NCI-H1694 (cell line): ENCODE measurements around the gene RCAN1.

Experiments used
- DNase-seq: peaks from one replicate; lab custom pipeline; 2025; lab: John Stamatoyannopoulos, UW

The RCAN1 gene

DNA sequence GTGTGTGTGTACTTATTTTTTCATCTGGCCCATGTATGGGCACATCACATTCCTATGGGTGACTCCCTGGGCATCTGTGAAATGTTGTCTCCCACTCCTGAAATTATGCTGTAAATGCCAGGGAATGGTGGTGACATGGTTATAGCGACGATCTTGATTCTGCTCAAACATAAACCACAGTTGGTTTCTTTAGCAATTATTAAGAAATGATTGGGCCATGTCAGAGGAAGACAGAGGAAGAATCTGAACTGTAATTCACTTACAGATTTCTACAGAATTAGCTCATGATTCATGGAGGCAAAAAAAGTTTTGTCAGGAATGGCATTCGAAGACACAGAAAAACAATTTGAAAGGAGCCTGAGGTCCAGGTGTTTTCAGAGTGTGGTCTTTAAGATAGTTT is 77.1 kb downstream of the RCAN1 start:
- no peak for DNase-seq

- DNase-seq = no peak
Measured at GRCh38 chr21:34536820-34537219, 78.1 kb downstream of the RCAN1 start.

DNA sequence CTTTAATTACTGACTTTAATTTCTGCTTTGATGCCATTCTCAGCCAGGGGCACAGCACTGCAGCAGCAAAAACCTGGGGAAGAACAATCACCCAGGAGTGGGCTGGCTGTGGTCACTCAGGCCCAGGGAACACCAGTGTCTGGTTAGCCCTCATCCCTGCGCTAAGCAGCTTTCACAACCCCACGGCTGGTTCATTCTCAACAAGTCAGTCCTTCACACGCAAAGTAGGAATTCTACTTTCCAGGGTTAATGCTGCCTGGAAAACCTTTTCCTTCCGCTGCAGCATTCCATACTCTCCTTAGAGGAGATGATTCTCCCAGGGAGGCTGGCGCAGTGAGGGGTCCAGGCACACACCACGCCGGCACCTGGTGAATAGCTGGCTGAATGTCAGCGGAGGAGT is 78.6 kb downstream of the RCAN1 start:
- no peak for DNase-seq

DNA sequence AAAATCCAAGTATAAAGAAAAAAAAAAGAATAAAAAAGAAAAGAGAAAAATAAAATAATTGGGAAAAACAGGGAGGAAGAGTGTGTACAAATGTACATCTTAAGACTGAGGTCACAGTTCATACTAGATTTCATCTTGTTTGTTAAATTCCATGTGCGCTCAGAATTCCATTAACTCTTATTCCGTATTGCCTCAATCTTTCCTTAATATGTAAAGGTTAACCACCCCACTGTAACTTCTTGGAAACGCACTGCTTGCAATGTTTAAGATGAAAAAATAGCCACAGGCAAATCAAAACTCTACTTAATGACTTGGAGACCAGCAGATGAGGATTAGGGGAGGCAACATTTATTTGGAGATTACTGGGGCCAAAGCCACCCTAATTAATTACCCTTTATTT is 79.0 kb downstream of the RCAN1 start:
- no peak for DNase-seq

GRCh38 chr21:34534522-34534921 is 80.4 kb downstream of the RCAN1 start:
- no peak for DNase-seq

GRCh38 chr21:34533938-34534337 is 81.0 kb downstream of the RCAN1 start:
- DNase-seq = no peak

GRCh38 chr21:34531399-34531798 is 83.5 kb downstream of the RCAN1 start:
- DNase-seq = no peak

GRCh38 chr21:34530261-34530660 is 84.7 kb downstream of the RCAN1 start:
- DNase-seq = no peak

DNA sequence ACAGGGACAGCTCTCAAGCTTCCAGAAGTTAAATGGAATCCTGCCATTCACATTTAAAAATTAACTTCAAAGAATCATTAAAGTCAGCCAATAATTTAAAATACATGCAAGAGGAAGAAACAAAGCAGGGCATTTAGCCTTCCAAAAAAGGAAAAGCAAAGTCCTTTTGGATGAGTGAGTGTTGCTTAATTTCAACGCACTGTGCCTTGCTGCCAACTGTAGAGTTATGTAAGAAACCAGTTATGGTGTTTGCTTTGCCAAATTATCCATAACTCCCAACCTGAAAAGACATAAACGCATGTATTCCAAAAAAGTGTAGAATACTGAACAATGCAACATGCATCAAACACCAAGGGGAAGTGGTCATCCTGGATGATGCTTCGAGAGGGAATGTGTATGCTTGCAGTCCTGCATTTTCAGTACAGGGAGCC is 86.8 kb downstream of the RCAN1 start:
- no peak for DNase-seq

DNA sequence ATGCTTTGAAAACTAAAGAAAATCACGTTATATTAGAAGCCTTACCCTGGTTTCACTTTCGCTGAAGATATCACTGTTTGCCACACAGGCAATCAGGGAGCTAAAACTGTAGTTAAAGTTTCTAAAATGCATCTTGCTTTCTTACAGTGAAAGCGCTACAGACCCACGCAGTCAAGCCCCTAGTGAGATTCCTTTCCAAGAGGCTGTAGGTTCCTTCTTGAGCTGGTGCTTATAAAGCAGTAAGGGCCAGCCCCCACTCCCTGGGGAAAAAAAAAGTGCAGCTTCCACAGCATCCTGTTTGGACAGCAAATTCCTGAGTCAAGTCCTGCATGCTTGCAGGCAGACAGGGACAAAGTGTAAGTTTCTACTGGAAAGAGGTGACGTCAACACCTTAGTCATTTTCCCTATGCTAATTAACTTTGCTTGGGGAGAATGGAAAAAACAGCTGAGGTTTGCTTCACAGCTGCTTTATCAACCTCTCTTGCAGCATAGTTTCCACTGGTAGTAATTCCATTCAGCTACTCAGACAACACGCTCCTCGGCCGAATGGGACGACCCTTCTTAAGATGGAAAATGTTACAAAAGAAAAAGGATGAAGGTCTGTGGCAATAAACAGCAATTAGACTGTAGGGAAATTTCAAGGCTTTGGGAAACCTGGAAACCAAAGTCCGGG is 88.2 kb downstream of the RCAN1 start:
- DNase-seq = no peak

DNA sequence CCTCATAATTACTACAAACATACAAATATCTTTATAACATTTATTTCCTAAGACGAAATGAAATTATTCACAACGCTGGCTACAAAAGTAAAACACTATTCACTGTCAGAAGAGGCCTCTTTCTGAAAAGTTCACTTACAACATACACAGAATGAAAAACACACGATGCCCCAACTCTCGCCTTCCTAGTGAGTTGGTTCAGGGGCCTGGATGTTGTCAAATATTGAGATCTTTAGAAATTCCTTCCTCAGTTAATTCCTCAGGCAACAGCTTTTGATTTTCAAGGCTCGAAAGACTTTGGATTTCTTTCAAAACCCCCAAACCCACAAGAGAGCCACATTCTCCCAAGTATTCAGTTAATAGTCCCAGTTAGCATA is 88.7 kb downstream of the RCAN1 start:
- DNase-seq = no peak

DNA sequence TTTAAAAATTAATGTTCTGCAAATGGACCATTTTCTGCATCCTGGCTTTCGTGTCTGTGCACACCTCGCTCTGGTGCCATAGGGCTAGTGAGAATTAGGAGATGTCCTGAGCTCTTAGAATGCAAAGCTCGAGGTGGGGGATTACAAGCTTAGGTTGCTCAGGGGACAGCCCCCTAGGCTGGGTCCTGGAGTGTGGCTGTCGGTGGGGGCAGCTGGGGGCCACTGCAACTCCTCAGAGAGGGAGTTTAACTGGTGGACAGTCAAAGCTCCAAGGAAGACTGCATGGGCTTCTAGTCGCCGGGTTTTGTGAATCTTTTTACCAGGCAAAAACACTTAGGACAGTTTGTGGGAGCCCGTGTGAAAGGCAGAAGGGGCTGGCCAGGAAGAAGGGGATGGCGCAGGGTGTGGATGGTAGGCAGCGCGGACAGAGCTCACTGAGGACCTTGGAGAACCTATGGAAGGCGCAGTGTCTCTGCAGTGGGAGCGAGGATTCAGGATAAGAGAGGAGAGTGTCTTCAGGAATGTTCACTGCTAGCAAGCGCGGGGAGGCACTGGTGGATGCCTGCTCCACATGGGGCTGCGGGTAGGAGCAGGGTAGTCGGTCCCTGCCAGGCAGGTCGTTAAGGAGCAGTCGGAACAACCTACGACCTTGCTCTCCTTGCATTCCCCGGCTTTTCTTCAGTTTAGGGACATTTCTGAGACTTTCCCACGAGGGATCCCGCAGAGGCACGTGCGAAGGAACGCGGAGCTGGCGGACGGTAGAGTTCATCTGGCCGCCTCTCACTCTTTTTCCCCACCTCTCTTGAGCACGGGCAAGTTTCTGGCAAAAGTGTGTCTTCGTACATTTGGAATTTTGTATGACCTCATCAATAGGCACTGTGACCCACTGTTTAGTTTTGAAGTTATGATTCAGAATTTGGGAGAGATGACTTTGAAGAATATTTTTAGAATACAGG is 90.0 kb downstream of the RCAN1 start:
- DNase-seq = no peak

- DNase-seq = no peak
Measured at GRCh38 chr21:34523019-34523555, 91.8 kb downstream of the RCAN1 start.

DNA sequence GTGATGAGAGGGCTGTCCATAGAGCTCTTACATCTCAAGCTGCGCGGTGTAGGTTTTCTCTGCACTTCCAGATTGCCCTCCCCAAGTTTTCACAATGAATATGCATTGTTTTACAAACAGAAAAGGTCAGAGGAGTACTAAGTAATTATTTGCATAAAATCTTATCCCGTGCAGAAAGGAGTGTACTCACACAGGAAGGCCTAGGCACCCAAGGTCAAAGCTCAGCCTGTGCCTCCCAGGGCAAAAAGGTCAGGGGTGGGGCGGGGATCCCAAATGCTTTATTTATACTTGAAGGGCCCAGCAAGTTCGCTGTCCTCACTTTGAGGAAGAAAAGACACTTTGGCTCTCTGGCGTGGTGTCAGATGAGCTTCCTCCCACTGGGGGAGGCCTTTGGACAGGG is 92.6 kb downstream of the RCAN1 start:
- DNase-seq = no peak

GRCh38 chr21:34521561-34521960 is 93.4 kb downstream of the RCAN1 start:
- DNase-seq = no peak

- DNase-seq = no peak
Measured at GRCh38 chr21:34520764-34521508, 94.0 kb downstream of the RCAN1 start.

GRCh38 chr21:34520281-34520680 is 94.6 kb downstream of the RCAN1 start:
- no peak for DNase-seq

DNA sequence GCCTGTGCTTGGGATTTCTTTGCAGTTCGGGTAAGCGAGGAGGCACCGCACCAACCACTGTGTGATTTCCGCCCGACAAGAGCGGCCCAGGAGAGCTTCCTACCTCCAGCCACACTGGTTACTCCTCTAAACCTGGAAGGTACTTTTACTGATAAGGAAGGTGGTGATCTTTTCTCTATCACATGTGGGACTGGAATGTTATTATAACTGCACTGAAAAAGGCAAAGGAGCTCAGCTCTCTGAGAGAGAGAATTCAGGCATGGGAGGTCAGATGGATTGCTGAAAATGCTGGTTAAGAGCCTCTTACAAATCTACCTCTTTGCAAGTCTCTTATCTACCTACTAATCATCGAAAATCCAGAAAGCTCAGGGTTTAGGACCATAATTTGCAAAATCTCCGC is 95.2 kb downstream of the RCAN1 start:
- no peak for DNase-seq

GRCh38 chr21:34519016-34519415 is 95.9 kb downstream of the RCAN1 start:
- DNase-seq = no peak

DNA sequence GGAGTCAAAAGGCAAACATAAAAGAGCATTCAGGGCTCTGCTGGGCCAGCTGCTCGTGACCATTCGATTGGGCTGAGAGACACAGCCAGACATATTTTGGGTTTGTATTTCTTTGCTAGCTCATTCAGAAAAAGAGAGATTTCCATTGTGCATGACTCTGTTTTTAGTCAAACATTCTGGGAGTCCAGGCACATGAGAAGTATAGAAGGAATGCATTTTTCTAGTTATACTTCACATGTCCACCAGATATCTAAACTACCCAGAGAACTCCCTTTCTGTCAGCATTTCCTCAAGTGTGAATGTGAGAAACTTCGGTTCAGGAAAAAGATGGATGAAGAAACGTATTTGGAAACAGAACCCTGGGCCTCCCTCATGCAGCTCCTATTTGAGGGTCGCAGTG is 96.6 kb downstream of the RCAN1 start:
- no peak for DNase-seq

- DNase-seq = no peak
Measured at GRCh38 chr21:34517491-34518245, 97.2 kb downstream of the RCAN1 start.

GRCh38 chr21:34517039-34517438 is 97.9 kb downstream of the RCAN1 start:
- no peak for DNase-seq
